GM21381 (cell line): ENCODE data around the gene SLC28A1.
"Not testable (repeated sequence)": the region's sequence is repeated elsewhere in the genome, so short reads cannot be mapped to it uniquely, and the experiment has no call there.

Source experiments
- ATAC-seq: cut with Tn5 transposase; IDR thresholded peaks from one replicate; pipeline ENCODE4 v1.9.1; 2021; ENCODE audit warnings: mild to moderate bottlenecking, moderate library complexity; ENCODE audit not compliant: unreplicated experiment

Gene SLC28A1

GRCh38 chr15:84883916-84884781 lies at the start of gene SLC28A1:
Gene SLC28A1, plus strand, starts transcription at chr15:84884662. Its CDS starts 3,099 bp downstream, at chr15:84887761.
- ATAC-seq: no peak

- ATAC-seq: no peak
These were observed 49.5 kb upstream of the SLC28A1 start for GRCh38 chr15:84834969-84835368.

- no peak for ATAC-seq
These were observed 48.7 kb upstream of the SLC28A1 start for GRCh38 chr15:84835661-84836337.

- ATAC-seq: no peak
These were observed 47.6 kb upstream of the SLC28A1 start for GRCh38 chr15:84836844-84837243.

- ATAC-seq: no peak
These were observed 44.7 kb upstream of the SLC28A1 start for GRCh38 chr15:84839714-84840113.

- ATAC-seq: no peak
These were observed 44.2 kb upstream of the SLC28A1 start for GRCh38 chr15:84840255-84840654.

GRCh38 chr15:84840741-84841429 lies 43.6 kb upstream of the SLC28A1 start:
- no peak for ATAC-seq

GRCh38 chr15:84842781-84843180 lies 41.7 kb upstream of the SLC28A1 start:
- no peak for ATAC-seq

- ATAC-seq: no peak
These were observed 39.5 kb upstream of the SLC28A1 start for GRCh38 chr15:84844964-84845363.

GRCh38 chr15:84845631-84846030 lies 38.8 kb upstream of the SLC28A1 start:
- ATAC-seq: not testable (repeated sequence)

- ATAC-seq: no peak
These were observed 38.2 kb upstream of the SLC28A1 start for GRCh38 chr15:84846269-84846668.

- ATAC-seq: no peak
These were observed 37.1 kb upstream of the SLC28A1 start for GRCh38 chr15:84847382-84847781.

GRCh38 chr15:84852212-84852611 lies 32.2 kb upstream of the SLC28A1 start:
- no peak for ATAC-seq

GRCh38 chr15:84855136-84855535 lies 29.3 kb upstream of the SLC28A1 start:
- ATAC-seq: no peak

GRCh38 chr15:84855765-84856164 lies 28.7 kb upstream of the SLC28A1 start:
- ATAC-seq: no peak

- no peak for ATAC-seq
These were observed 27.6 kb upstream of the SLC28A1 start for GRCh38 chr15:84856731-84857417.

- no peak for ATAC-seq
These were observed 27.0 kb upstream of the SLC28A1 start for GRCh38 chr15:84857418-84858004.

GRCh38 chr15:84858231-84858630 lies 26.2 kb upstream of the SLC28A1 start:
- ATAC-seq: no peak

- no peak for ATAC-seq
These were observed 25.3 kb upstream of the SLC28A1 start for GRCh38 chr15:84859144-84859543.

- no peak for ATAC-seq
These were observed 24.8 kb upstream of the SLC28A1 start for GRCh38 chr15:84859651-84860050.

GRCh38 chr15:84861781-84862180 lies 22.7 kb upstream of the SLC28A1 start:
- no peak for ATAC-seq
